ENCODE measurements around the gene ZBTB21. TPM values are rescaled to one million over a fixed set of nuclear protein-coding genes. Genes with fewer than 3 reads are reported as not detected.

Gene ZBTB21
- total and polyA plus RNA-seq, 8 donors, result 1.9 to 18.7 (median 4.8) TPM

GRCh38 chr21:41948078-41948895 lies 61.9 kb downstream of the ZBTB21 start:
- Histone ChIP-seq H3K27ac (peak overlapping the region; percentile 26 to 53 (median 44)), H3K4me1 (peaks cover 12 to 48% (median 33%) of the 10 kb centered on the region in 4 donors), H3K27me3 (no peaks in the 10 kb centered on the region), H3K36me3 (no peaks in the 10 kb centered on the region), H3K4me3 (no peak overlapping the region), H3K9me3 (no peaks in the 10 kb centered on the region)
- WGBS, 5 donors, result 37 to 58% (median 54%) methylated on average over 9 of the region's 9 CpGs
- TF ChIP-seq CTCF (IDR thresholded peaks at IDR 0.05) (no peak), EP300 (IDR thresholded peaks at IDR 0.05) (no peak), POLR2A (IDR thresholded peaks at IDR 0.05) (no peak), POLR2AphosphoS5 (IDR thresholded peaks at IDR 0.05) (no peak)
- no peak for DNase-seq
- intact Hi-C loops (cut with DNase I; ENCODE audit: low total_unique reads), result no loop called here

- WGBS, 5 donors, result 90 to 94% (median 91%) methylated on average over 8 of the region's 8 CpGs
- no peaks in the 10 kb centered on the region for H3K27me3 ChIP-seq
- peaks cover 0 to 11% (median 4%) of the 10 kb centered on the region in 4 donors for H3K36me3 ChIP-seq
- H3K27ac ChIP-seq, result no peak overlapping the region
- no peak for DNase-seq
- no peak for TF ChIP-seq POLR2A (IDR thresholded peaks at IDR 0.05)
- TF ChIP-seq POLR2AphosphoS5 (IDR thresholded peaks at IDR 0.05), result no peak
- no peak for TF ChIP-seq EP300 (IDR thresholded peaks at IDR 0.05)
- TF ChIP-seq CTCF (IDR thresholded peaks at IDR 0.05), result no peak
- intact Hi-C loops (cut with DNase I; ENCODE audit: low total_unique reads), result no loop called here
- no peak overlapping the region for H3K4me3 ChIP-seq
- no peaks in the 10 kb centered on the region for H3K9me3 ChIP-seq
- H3K4me1 ChIP-seq, result peaks cover 5 to 25% (median 17%) of the 10 kb centered on the region in 4 donors
These were observed 64.2 kb downstream of the ZBTB21 start for GRCh38 chr21:41945982-41946381.

GRCh38 chr21:41943851-41944250 lies 66.3 kb downstream of the ZBTB21 start:
- peaks cover 0 to 18% (median 13%) of the 10 kb centered on the region in 4 donors for H3K4me1 ChIP-seq
- H3K4me3 ChIP-seq, result no peak overlapping the region
- no peaks in the 10 kb centered on the region for H3K27me3 ChIP-seq
- H3K36me3 ChIP-seq, result peaks cover 0 to 23% (median 17%) of the 10 kb centered on the region in 4 donors
- H3K9me3 ChIP-seq, result no peaks in the 10 kb centered on the region
- no peak for DNase-seq
- intact Hi-C loops (cut with DNase I; ENCODE audit: low total_unique reads), result no loop called here
- no peak overlapping the region for H3K27ac ChIP-seq
- WGBS, 5 donors, result 92 to 98% (median 95%) methylated on average over 9 to 10 of the region's 10 CpGs
- TF ChIP-seq CTCF (IDR thresholded peaks at IDR 0.05) (no peak), POLR2AphosphoS5 (IDR thresholded peaks at IDR 0.05) (no peak), POLR2A (IDR thresholded peaks at IDR 0.05) (no peak), EP300 (IDR thresholded peaks at IDR 0.05) (no peak)

- no peak for TF ChIP-seq POLR2AphosphoS5 (IDR thresholded peaks at IDR 0.05)
- no peak for TF ChIP-seq CTCF (IDR thresholded peaks at IDR 0.05)
- no peak for TF ChIP-seq POLR2A (IDR thresholded peaks at IDR 0.05)
- intact Hi-C loops (cut with DNase I; ENCODE audit: low total_unique reads), result no loop called here
These were observed 67.7 kb downstream of the ZBTB21 start for GRCh38 chr21:41942457-41942856.

More at GRCh38 chr21:41942457-41942856, 67.7 kb downstream of the ZBTB21 start:
- 87 to 92% (median 91%) methylated on average over 9 of the region's 9 CpGs for WGBS, 5 donors
- Histone ChIP-seq H3K36me3 (peaks cover 0 to 25% (median 19%) of the 10 kb centered on the region in 4 donors), H3K27ac (no peak overlapping the region), H3K4me3 (no peak overlapping the region), H3K9me3 (no peaks in the 10 kb centered on the region), H3K27me3 (no peaks in the 10 kb centered on the region), H3K4me1 (peaks cover 0 to 5% (median 2%) of the 10 kb centered on the region in 4 donors)
- DNase-seq, result no peak

Data from stomach (tissue), 9 donors.